Fibroblast of lung (primary cell): ENCODE measurements around the gene UNC45B. TPM values are rescaled to one million over a fixed set of nuclear protein-coding genes. Genes with fewer than 3 reads are reported as not detected.

Experiments
- DNase-seq, 2 donors: peaks; one replicate each; pipeline versions ENCODE4 v3.0.0 to v3.0.0-alpha.2; 2010; ENCODE audit warnings: low read depth in 2 of 2
- H2AFZ ChIP-seq: 2 replicates; pipeline ENCODE4 v1.5.1; 2012; ENCODE audit warnings: low read length, control low read depth, inconsistent platforms
- H3K27ac ChIP-seq: 2 replicates; pipeline ENCODE4 v1.5.1; 2011; ENCODE audit warnings: low read length, control low read depth; ENCODE audit not compliant: insufficient read depth
- H3K27me3 ChIP-seq: 2 replicates; pipeline ENCODE4 v1.5.1; 2011; ENCODE audit warnings: mild to moderate bottlenecking, low read length; ENCODE audit not compliant: control insufficient read depth, insufficient read depth
- H3K36me3 ChIP-seq: 2 replicates; pipeline ENCODE4 v1.5.1; 2011; ENCODE audit warnings: low read length; ENCODE audit not compliant: control insufficient read depth, insufficient read depth
- H3K4me1 ChIP-seq: 2 replicates; pipeline ENCODE4 v1.5.1; 2011; ENCODE audit warnings: low read length; ENCODE audit not compliant: control insufficient read depth, insufficient read depth; ENCODE audit errors: extremely low read depth
- H3K4me2 ChIP-seq: 2 replicates; pipeline ENCODE4 v1.5.1; 2011; ENCODE audit warnings: low read length, control low read depth; ENCODE audit not compliant: insufficient read depth; ENCODE audit errors: extremely low read depth
- H3K4me3 ChIP-seq, 4 experiments: fragments of 200-600 bp in 1 of 4; sonication (generic) in 1 of 4; replicated peaks in 1 of 4; 2 replicates each; pipeline ENCODE4 v1.5.1; 2011 to 2016; ENCODE audit warnings: low read length in 4 of 4, low read depth in 3 of 4, mild to moderate bottlenecking in 3 of 4, control low read depth in 2 of 4, inconsistent platforms in 1 of 4, mixed read lengths in 1 of 4; ENCODE audit not compliant: insufficient read depth in 1 of 4; ENCODE audit errors: control extremely low read depth in 1 of 4
- H3K79me2 ChIP-seq: 2 replicates; pipeline ENCODE4 v1.5.1; 2012; ENCODE audit warnings: mild to moderate bottlenecking, low read length, inconsistent platforms; ENCODE audit not compliant: control insufficient read depth, insufficient read depth
- H3K9ac ChIP-seq: 2 replicates; pipeline ENCODE4 v1.5.1; 2011; ENCODE audit warnings: mild to moderate bottlenecking, low read length, control low read depth; ENCODE audit not compliant: insufficient read depth
- H3K9me3 ChIP-seq: 2 replicates; pipeline ENCODE4 v1.5.1; 2012; ENCODE audit warnings: low read depth, low read length; ENCODE audit not compliant: control insufficient read depth, insufficient read depth
- H4K20me1 ChIP-seq: 2 replicates; pipeline ENCODE4 v1.5.1; 2011; ENCODE audit warnings: low read length; ENCODE audit not compliant: control insufficient read depth, insufficient read depth; ENCODE audit errors: extremely low read depth
- CTCF ChIP-seq, 2 donors: IDR thresholded peaks in 1 of 2; conservative IDR thresholded peaks in 1 of 2; 1 replicate in 1 of 2; 2 replicates in 1 of 2; pipeline ENCODE4 v1.5.1; 2011 to 2012; ENCODE audit warnings: low read length in 2 of 2, control low read depth in 1 of 2, inconsistent platforms in 1 of 2, low read depth in 1 of 2, mild to moderate bottlenecking in 1 of 2
- EZH2 ChIP-seq: IDR thresholded peaks from 2 replicates; pipeline ENCODE4 v1.5.1; 2012; ENCODE audit warnings: low read length, control low read depth, mild to moderate bottlenecking; ENCODE audit errors: missing control alignments
- polyA plus RNA-seq, 2 donors: library from polyadenylated mRNA; depleted of rRNA in 1 of 2; stranded (reverse) in 1 of 2; unstranded in 1 of 2; fragments of >200 nt; gene quantifications; 2 replicates each; pipeline ENCODE4 v1.2.1, GENCODE V29; 2011 to 2012; ENCODE audit warnings: missing spikeins in 1 of 2
- total RNA-seq: library from RNA; depleted of rRNA; stranded (reverse); fragments of >200 nt; gene quantifications from 2 replicates; pipeline ENCODE4 v1.2.1, GENCODE V29; 2014

Gene UNC45B
- total and polyA plus RNA-seq, 2 donors (not counting 1 experiment from before 2014, with no cell fraction given): not detected

GRCh38 chr17:35116845-35117244, 30.8 kb upstream of the UNC45B start:
- Histone ChIP-seq H3K9me3 (no peaks in the 10 kb centered on the region), H2AFZ (no peak overlapping the region), H3K27ac (no peak overlapping the region), H3K36me3 (no peaks in the 10 kb centered on the region), H3K9ac (no peak overlapping the region), H3K4me2 (no peak overlapping the region), H3K4me1 (peaks cover 2% of the 10 kb centered on the region), H3K4me3 (no peak overlapping the region), H3K27me3 (no peaks in the 10 kb centered on the region), H4K20me1 (no peaks in the 10 kb centered on the region), H3K79me2 (peaks cover 9% of the 10 kb centered on the region)
- no peak for TF ChIP-seq EZH2
- TF ChIP-seq CTCF (conservative IDR thresholded peaks at IDR 0.05 in 1 of 2, IDR thresholded peaks at IDR 0.05 in 1 of 2; ENCODE audit: low read depth in 1 of 2, low read length in 2 of 2): no peak
- DNase-seq: no peak

DNA sequence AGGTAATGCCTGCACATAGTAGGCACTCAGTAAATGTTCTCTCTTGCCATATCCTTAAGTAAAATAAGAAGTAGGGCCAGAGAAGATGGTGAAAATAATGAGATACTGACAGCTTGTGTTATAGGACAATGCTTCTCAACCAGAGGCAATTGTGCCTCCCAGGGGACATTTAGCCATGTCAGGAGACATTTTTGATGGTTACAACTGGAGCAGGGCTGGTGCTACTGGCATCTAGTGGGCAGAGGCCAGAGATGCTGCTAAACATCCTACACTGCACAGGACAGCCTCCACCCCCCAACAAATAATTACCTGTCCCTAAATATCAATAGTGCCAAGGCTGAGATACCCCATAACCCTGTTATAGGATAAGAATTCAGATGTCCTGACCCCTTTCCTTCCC, 29.6 kb upstream of the UNC45B start:
- no peak overlapping the region for H2AFZ ChIP-seq
- no peak overlapping the region for H3K4me3 ChIP-seq
- no peaks in the 10 kb centered on the region for H3K9me3 ChIP-seq
- H3K27me3 ChIP-seq: no peaks in the 10 kb centered on the region
- peaks cover 9% of the 10 kb centered on the region for H3K79me2 ChIP-seq
- no peak overlapping the region for H3K9ac ChIP-seq
- H3K27ac ChIP-seq: no peak overlapping the region
- H3K36me3 ChIP-seq: no peaks in the 10 kb centered on the region
- no peaks in the 10 kb centered on the region for H4K20me1 ChIP-seq
- DNase-seq: peak in 1 of 2 donors; percentile 39
- TF ChIP-seq CTCF (conservative IDR thresholded peaks at IDR 0.05 in 1 of 2, IDR thresholded peaks at IDR 0.05 in 1 of 2; ENCODE audit: low read depth in 1 of 2, low read length in 2 of 2): peak in 1 of 2 donors; percentile 37
- no peak for TF ChIP-seq EZH2
- peak overlapping the region; percentile 18 for H3K4me2 ChIP-seq
- H3K4me1 ChIP-seq: peaks cover 2% of the 10 kb centered on the region

DNA sequence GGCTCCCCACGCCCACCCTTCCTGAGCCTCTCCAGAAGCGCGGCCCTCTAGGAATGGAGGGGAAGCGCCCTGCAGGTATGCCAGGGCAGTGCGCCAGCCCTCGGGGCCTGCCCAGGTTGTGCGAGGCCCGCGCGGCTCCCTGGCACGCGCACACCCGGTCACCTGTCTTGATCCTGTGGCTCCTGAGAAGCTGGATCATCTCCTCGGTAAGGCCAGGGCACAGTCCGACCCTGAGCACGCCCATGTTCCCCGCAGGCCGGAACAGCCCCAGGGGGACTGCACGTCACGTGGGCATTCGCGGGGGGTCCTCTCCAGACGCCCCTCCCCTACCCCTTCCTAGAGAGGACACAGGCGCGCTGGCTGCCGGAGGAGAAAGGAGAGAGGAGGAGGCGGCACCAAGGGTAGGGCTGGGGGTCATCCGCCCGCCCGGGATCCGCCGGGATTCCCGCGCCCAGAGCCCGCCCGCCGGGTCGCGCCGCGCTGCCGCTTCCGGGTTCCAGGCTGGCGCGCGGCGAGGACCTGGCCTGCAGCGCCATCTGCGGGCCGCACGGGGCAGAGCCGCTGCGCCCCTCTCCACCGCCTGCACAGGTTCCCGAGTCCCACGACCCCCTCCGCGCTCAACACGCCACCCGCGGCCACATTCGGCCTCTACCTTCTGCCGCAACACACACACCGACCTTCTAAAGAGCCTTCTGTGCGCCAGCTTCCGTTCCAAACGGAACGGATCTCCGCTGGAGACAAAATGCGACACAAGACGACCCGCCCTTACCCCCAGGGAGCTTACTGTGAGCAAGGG, 28.0 kb upstream of the UNC45B start, which contains the start of gene RAD51D:
Gene RAD51D, minus strand, starts transcription at position 491 of the 796 bp plus-strand sequence. Its CDS starts 247 bp downstream, at position 244.
- peak within 1 kb of the TSS; percentile 69 to 93 (median 76) for H3K4me3 ChIP-seq
- H3K9ac ChIP-seq: peak within 1 kb of the TSS; percentile 75
- peak; percentile 57 to 60 for DNase-seq
- peak within 1 kb of the TSS; percentile 93 for H3K4me2 ChIP-seq
- H4K20me1 ChIP-seq: no peaks in the 10 kb centered on the region
- peaks cover 9% of the 10 kb centered on the region for H3K79me2 ChIP-seq
- peak within 1 kb of the TSS; percentile 60 for H3K27ac ChIP-seq
- H2AFZ ChIP-seq: peak within 1 kb of the TSS; percentile 87
- no peaks in the 10 kb centered on the region for H3K27me3 ChIP-seq
- no peak for TF ChIP-seq EZH2
- TF ChIP-seq CTCF (conservative IDR thresholded peaks at IDR 0.05 in 1 of 2, IDR thresholded peaks at IDR 0.05 in 1 of 2; ENCODE audit: low read depth in 1 of 2, low read length in 2 of 2): peak; percentile 56 to 79
- peaks cover 2% of the 10 kb centered on the region for H3K4me1 ChIP-seq
- no peaks in the 10 kb centered on the region for H3K9me3 ChIP-seq
- H3K36me3 ChIP-seq: no peaks in the 10 kb centered on the region
